ENCODE data around the gene CD14.

DNA sequence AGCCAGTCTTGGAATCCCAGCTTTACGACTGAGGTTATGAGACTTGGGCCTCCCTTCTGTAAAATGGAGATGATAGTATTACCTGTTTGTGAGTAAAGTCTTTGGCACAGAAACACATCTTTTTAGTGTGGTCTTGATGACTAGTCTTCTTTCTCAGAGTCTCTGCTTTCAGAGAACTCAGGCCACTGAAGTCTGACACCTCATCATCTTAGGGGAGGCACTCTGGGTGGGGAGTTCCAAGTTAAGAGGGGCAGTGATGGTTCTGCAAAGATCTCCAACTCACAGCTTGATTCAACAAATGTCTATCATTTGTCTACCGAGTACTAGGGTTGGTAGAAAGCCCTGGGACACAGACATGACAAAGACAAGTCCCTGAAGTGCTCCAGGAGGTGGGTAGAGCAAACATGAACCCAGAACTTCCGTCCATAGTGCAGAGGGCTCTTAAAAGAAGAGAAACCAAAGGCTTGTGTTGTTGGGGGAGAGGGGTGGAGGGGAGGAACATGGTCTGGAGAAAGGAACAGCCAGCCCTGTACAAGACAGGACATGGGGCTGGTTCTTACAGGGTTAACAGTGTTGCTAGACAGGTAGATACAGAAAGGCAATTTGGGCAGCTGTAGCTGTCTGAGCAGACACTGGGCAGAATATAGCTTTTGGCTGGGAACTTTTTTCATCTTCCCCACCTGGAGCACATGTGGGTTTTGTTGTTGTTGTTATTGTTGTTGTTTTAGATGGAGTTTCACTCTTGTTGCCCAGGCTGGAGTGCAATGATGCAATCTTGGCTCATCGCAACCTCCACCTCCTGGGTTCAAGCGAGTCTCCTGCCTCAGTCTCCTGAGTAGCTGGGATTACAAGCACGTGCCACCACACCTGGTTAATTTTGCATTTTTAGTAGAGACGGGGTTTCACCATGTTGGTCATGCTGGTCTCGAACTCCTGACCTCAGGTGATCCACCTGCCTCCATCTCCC is 2.6 kb upstream of the CD14 start:
- TF ChIP-seq, protein P1, sequence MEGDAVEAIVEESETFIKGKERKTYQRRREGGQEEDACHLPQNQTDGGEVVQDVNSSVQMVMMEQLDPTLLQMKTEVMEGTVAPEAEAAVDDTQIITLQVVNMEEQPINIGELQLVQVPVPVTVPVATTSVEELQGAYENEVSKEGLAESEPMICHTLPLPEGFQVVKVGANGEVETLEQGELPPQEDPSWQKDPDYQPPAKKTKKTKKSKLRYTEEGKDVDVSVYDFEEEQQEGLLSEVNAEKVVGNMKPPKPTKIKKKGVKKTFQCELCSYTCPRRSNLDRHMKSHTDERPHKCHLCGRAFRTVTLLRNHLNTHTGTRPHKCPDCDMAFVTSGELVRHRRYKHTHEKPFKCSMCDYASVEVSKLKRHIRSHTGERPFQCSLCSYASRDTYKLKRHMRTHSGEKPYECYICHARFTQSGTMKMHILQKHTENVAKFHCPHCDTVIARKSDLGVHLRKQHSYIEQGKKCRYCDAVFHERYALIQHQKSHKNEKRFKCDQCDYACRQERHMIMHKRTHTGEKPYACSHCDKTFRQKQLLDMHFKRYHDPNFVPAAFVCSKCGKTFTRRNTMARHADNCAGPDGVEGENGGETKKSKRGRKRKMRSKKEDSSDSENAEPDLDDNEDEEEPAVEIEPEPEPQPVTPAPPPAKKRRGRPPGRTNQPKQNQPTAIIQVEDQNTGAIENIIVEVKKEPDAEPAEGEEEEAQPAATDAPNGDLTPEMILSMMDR (IDR thresholded peaks at IDR 0.05) = no peak
- TF ChIP-seq POLR2A (IDR thresholded peaks at IDR 0.05) = no peak

All from vagina (tissue), 2 donors.